Psoas muscle (tissue), 8 donors: ENCODE measurements around the gene IFT57. TPM values are rescaled to one million over a fixed set of nuclear protein-coding genes. Genes with fewer than 3 reads are reported as not detected.

ENCODE experiments used
- ATAC-seq, 4 donors: fragments of 200-7000 bp; cut with Tn5 transposase; one replicate each; pipeline ENCODE4 v1.9.1; 2020; ENCODE audit warnings: moderate library complexity in 3 of 4, mild to moderate bottlenecking in 2 of 4
- DNase-seq, 2 donors: peaks; one replicate each; pipeline ENCODE4 v3.0.0-alpha.2; 2020
- H3K27ac ChIP-seq: fragments of 200-600 bp; one replicate; pipeline ENCODE4 v1.8.0; 2022
- H3K27me3 ChIP-seq, 3 donors: fragments of 200-600 bp in 1 of 3; one replicate each; pipeline versions ENCODE4 v1.6.1 to v1.8.0; 2013 to 2022; ENCODE audit warnings: low read length in 2 of 3, mild to moderate bottlenecking in 2 of 3, moderate library complexity in 1 of 3; ENCODE audit not compliant: insufficient read depth in 3 of 3
- H3K36me3 ChIP-seq, 2 donors: fragments of 200-600 bp in 1 of 2; one replicate each; pipeline versions ENCODE4 v1.6.1 to v1.8.0; 2013 to 2022; ENCODE audit warnings: low read depth in 1 of 2, mild to moderate bottlenecking in 1 of 2, moderate library complexity in 1 of 2; ENCODE audit not compliant: insufficient read depth in 1 of 2
- H3K4me1 ChIP-seq: fragments of 200-600 bp; one replicate; pipeline ENCODE4 v1.8.0; 2022
- H3K4me3 ChIP-seq: fragments of 200-600 bp; one replicate; pipeline ENCODE4 v1.8.0; 2022; ENCODE audit warnings: mild to moderate bottlenecking
- H3K9me3 ChIP-seq: fragments of 200-600 bp; one replicate; pipeline ENCODE4 v1.8.0; 2022
- WGBS, 3 donors: extraction: QIAGEN DNeasy Blood & Tissue Kit; methylation state at CpG; one replicate each; pipeline versions ENCODE4 v1.1.6 to v1.1.7; 2013; 5-methylcytosine and 5-hydroxymethylcytosine counted together
- intact Hi-C, 2 donors: fragments of 100-400 bp; cut with DNase I; formaldehyde crosslinking; loops; one replicate each; pipeline versions ENCODE4 v1.11.0 to v1.14.2; 2022
- polyA plus RNA-seq, 3 donors: library from polyadenylated mRNA; stranded (reverse); fragments of 200-250 nt; gene quantifications; one replicate each; pipeline ENCODE4 v1.2.3, GENCODE V29; 2013
- total RNA-seq, 4 donors: library from RNA; stranded (reverse); fragmentation: NEBNext Ultra II Directional in 2 of 4; extraction: Animal tissue kit (Norgen Biotek cat#: 25700) in 2 of 4; gene quantifications; one replicate each; pipeline versions ENCODE4 v1.2.1 to v1.2.4, GENCODE V29; 2021 to 2023
- TF ChIP-seq, protein P1 (sequence below): fragments of 200-600 bp; IDR thresholded peaks from one replicate; pipeline ENCODE4 v1.8.0; 2022; ENCODE audit warnings: antibody characterized with exemption
- donor health status: healthy with polysubstance abuse.
- donor health status: DM: no; HTN: no; CAD: no; lungs with moderate emphysema.
- donor health status: Bipolar disorder and iron deficiency.
- donor health status: healthy.
- donor health status: DM: yes; HTN: yes; CAD: no.
- donor health status: DM: no; HTN: no; CAD: no.
- donor health status: DM: no; HTN: no; CAD: no.
- donor health status: DM: yes; HTN: yes; CAD: no.

IFT57 gene
- total and polyA plus RNA-seq, 7 donors, result 5.3 to 18.0 (median 14.6) TPM

DNA sequence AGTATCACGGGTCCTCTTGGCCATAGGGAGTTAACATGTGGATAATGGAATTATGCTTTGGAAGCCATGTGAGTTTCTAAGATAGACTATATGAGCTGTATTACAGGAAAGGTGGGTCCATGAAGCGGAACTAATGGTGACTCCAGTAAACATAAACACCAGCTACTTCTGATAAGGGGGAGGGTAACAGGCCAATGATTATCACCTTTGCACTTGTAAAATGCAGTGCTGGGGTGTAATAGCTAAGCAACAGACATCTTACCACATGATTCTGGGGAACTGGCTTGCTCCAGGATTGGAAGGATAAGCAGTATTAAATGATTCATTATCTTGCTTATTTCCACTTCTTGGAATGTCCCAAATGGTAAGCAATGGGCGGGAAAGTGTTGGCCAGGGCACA, 70.0 kb downstream of the IFT57 start:
- WGBS, 3 donors, result 69 to 74% (median 71%) methylated on average over 3 of the region's 3 CpGs
- TF ChIP-seq, protein P1, sequence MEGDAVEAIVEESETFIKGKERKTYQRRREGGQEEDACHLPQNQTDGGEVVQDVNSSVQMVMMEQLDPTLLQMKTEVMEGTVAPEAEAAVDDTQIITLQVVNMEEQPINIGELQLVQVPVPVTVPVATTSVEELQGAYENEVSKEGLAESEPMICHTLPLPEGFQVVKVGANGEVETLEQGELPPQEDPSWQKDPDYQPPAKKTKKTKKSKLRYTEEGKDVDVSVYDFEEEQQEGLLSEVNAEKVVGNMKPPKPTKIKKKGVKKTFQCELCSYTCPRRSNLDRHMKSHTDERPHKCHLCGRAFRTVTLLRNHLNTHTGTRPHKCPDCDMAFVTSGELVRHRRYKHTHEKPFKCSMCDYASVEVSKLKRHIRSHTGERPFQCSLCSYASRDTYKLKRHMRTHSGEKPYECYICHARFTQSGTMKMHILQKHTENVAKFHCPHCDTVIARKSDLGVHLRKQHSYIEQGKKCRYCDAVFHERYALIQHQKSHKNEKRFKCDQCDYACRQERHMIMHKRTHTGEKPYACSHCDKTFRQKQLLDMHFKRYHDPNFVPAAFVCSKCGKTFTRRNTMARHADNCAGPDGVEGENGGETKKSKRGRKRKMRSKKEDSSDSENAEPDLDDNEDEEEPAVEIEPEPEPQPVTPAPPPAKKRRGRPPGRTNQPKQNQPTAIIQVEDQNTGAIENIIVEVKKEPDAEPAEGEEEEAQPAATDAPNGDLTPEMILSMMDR, result no peak
- Histone ChIP-seq H3K4me1 (no peaks in the 10 kb centered on the region), H3K27me3 (no peaks in the 10 kb centered on the region), H3K4me3 (no peak overlapping the region), H3K27ac (no peak overlapping the region), H3K9me3 (no peaks in the 10 kb centered on the region), H3K36me3 (no peaks in the 10 kb centered on the region)
- ATAC-seq (no peak), DNase-seq (no peak)
- intact Hi-C loops, result loop anchor here in 1 of 2 donors (10.0 kb wide), 1 partner anchor 253 kb away; no protein-coding TSS in a partner anchor

- intact Hi-C loops, result loop anchor here in 1 of 2 donors (10.0 kb wide), 1 partner anchor 255 kb away; no protein-coding TSS in a partner anchor
- H3K9me3 ChIP-seq, result no peaks in the 10 kb centered on the region
Measured at GRCh38 chr3:108150200-108150599, 72.0 kb downstream of the IFT57 start.

GRCh38 chr3:108146139-108146538, 76.1 kb downstream of the IFT57 start:
- WGBS, 3 donors, result 93 to 96% (median 94%) methylated on average over 5 of the region's 5 CpGs
- Histone ChIP-seq H3K27me3 (no peaks in the 10 kb centered on the region), H3K4me3 (no peak overlapping the region), H3K9me3 (no peaks in the 10 kb centered on the region), H3K36me3 (no peaks in the 10 kb centered on the region), H3K4me1 (no peaks in the 10 kb centered on the region), H3K27ac (no peak overlapping the region)
- no peak for ATAC-seq
- TF ChIP-seq, protein P1, result no peak
- intact Hi-C loops, result no loop called here
- no peak for DNase-seq

More at GRCh38 chr3:108150200-108150599, 72.0 kb downstream of the IFT57 start:
- H3K36me3 ChIP-seq, result no peaks in the 10 kb centered on the region
- no peak for ATAC-seq
- H3K4me3 ChIP-seq, result no peak overlapping the region
- no peaks in the 10 kb centered on the region for H3K27me3 ChIP-seq
- DNase-seq, result no peak
- TF ChIP-seq, protein P1, result no peak
- H3K27ac ChIP-seq, result no peak overlapping the region
- H3K4me1 ChIP-seq, result no peaks in the 10 kb centered on the region
- WGBS, 3 donors, result 80 to 87% (median 81%) methylated on average over 10 of the region's 10 CpGs

DNA sequence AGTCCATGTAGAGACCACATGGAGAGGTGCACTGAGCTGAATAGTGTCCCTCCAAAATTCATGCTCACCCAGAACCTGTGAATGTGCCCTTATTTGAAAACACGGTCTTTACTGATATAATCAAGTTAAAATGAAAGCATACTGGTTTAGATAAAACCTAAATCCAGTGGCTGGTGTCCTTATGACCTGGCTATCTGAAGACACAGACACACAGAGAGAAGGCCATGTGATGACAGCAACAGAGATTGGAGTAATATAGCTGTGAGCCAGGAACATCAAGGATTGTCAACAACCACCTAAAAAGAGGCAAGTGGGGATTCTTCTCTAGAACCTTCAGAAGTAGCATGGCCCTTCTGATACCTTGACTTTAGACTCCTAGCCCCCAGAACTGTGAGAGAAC, 76.6 kb downstream of the IFT57 start:
- DNase-seq (no peak), ATAC-seq (no peak)
- Histone ChIP-seq H3K9me3 (no peaks in the 10 kb centered on the region), H3K4me3 (no peak overlapping the region), H3K36me3 (no peaks in the 10 kb centered on the region), H3K4me1 (no peaks in the 10 kb centered on the region), H3K27ac (no peak overlapping the region), H3K27me3 (no peaks in the 10 kb centered on the region)
- intact Hi-C loops, result no loop called here
- 56 to 83% (median 75%) methylated on average over 1 of the region's 1 CpG for WGBS, 3 donors
- TF ChIP-seq, protein P1, result no peak

GRCh38 chr3:108137460-108137814, 84.8 kb downstream of the IFT57 start:
- H3K4me3 ChIP-seq, result no peak overlapping the region
- 91 to 92% (median 91%) methylated on average over 5 of the region's 5 CpGs for WGBS, 3 donors
- DNase-seq (no peak), ATAC-seq (no peak)
- no peak overlapping the region for H3K27ac ChIP-seq
- no peaks in the 10 kb centered on the region for H3K9me3 ChIP-seq
- H3K36me3 ChIP-seq, result no peaks in the 10 kb centered on the region
- no peaks in the 10 kb centered on the region for H3K27me3 ChIP-seq
- peaks cover 4% of the 10 kb centered on the region for H3K4me1 ChIP-seq
- TF ChIP-seq, protein P1, result no peak
- intact Hi-C loops, result no loop called here
